GM10266 (cell line): Measurements from ENCODE around the gene DCDC1.

ENCODE experiments used
- DNase-seq: peaks from one replicate; pipeline ENCODE4 v3.0.0; 2012; ENCODE audit errors: extremely low spot score
- CTCF ChIP-seq: IDR thresholded peaks from 2 replicates; pipeline ENCODE4 v1.5.1; 2012; ENCODE audit warnings: mild to moderate bottlenecking, low read depth; ENCODE audit not compliant: control insufficient read depth, insufficient read depth; ENCODE audit errors: missing control alignments

DCDC1 gene

DNA sequence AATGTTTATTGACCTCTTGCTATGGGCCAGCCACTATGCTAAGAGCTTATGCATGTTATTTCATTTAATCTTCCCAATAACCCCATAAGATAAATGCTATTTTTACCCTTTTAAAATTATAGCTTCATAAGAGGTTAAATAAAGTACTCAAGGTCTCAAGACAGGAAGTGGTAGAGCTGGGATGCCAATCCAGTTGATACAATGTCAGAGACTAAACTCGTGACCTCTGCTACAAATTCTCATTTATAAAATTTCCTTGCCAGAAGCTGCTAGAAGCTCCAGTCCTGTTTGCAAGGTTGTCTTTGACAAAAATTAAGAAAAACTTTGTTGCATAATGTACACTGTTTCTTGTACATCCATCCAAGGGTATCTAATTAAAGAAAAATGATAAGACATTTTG is 517.4 kb downstream of the DCDC1 start:
- no peak for TF ChIP-seq CTCF

GRCh38 chr11:30837252-30837651 is 532.3 kb downstream of the DCDC1 start:
- no peak for DNase-seq
- no peak for TF ChIP-seq CTCF

More for the DNA sequence above, 517.4 kb downstream of the DCDC1 start:
- DNase-seq = no peak

- no peak for TF ChIP-seq CTCF
- no peak for DNase-seq
These were observed 536.7 kb downstream of the DCDC1 start for GRCh38 chr11:30832831-30833230.

- DNase-seq = no peak
- TF ChIP-seq CTCF = no peak
These were observed 538.9 kb downstream of the DCDC1 start for GRCh38 chr11:30830681-30831080.

DNA sequence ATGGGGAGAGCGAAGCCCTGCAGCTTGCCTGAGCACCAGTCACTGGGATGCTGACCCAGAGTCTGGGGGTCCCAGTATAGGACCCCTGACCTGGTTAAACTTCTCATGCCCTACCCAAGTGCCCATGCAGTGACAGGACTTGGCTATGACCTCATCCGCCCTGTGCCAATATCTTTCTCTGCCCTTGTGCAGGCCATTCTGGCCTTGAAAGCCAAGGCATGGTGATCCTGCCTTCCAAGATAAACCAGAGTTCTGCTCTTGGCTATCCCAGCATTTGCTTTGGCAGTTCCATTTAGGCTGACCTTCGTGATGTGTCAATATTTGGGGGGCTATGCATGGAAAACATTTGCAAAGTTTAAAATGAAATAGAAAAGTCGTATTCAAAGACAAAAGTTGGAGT is 542.6 kb downstream of the DCDC1 start:
- no peak for TF ChIP-seq CTCF
- DNase-seq = no peak

DNA sequence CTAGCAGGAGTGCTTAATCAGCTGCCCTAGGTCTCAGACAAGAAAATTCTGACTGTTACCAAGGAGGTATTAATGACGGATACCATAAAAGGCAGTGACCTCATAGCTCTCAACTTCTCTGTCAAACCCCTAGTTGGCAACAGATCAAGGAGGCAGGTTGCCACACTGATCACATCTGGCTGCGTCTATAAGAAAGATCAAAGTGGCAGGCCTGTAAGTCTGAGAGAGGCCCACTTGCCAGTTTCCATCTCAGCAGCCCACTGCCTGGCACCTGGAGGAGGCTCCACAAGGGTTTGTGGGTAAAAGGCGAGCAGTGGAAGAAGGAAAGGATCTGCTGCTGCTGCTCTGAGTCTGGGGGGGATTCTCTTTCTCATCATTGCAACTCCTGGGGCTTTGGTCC is 543.8 kb downstream of the DCDC1 start:
- no peak for TF ChIP-seq CTCF
- DNase-seq = no peak

DNA sequence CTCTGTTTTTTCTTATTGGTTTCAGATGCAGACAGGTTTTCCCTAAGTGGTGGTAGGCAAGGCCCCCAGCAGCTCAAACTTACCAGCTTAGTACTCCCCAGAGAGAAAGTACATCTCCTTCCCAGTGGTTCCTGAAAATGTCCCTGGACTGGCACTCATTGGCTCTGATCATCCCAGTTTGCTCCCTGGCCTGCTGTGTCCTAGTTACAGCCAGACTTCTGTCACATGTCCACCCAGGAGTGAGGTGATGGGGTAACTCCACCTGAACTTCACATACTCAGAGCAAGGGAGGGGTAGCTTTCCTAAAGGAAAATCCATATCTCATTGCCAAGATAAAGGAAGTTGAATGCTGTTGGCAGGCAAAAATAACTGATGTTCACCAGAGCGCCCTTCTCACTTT is 546.4 kb downstream of the DCDC1 start:
- no peak for TF ChIP-seq CTCF
- DNase-seq = no peak
